K562 (cell line): ENCODE data around the gene HOXB5. TPM values are rescaled to one million over a fixed set of nuclear protein-coding genes. Genes with fewer than 3 reads are reported as not detected.

Experiments
- ATAC-seq: fragments of 200-7000 bp; cut with Tn5 transposase; 3 replicates; pipeline ENCODE4 v1.9.1; 2020; ENCODE audit warnings: moderate library complexity
- BruUV-seq: library from RNA; stranded (reverse); fragments of 400-500 nt; replicated peaks from 2 replicates; lab custom pipeline; 2021; lab: Mats Ljungman, UMichigan
- CTCF ChIA-PET: fragments of 300-600 bp; formaldehyde crosslinking; extraction: SDS; loops from one replicate; lab custom pipeline; 2021; ENCODE audit warnings: low intra/inter-chr PET ratio; lab: Yijun Ruan, JAX
- POLR2A ChIA-PET: fragments of 300-600, 350-650 bp; sonication (Branson Sonifier 250); formaldehyde crosslinking; extraction: SDS; loops from one replicate; lab custom pipeline; 2021; ENCODE audit warnings: antibody characterized with exemption, inconsistent platforms; lab: Yijun Ruan, JAX
- DNase-seq, 4 experiments: peaks; one replicate each; pipeline versions ENCODE4 v3.0.0 to v3.0.0-alpha.2; 2011 to 2018; ENCODE audit warnings: low spot score in 3 of 4, mixed read lengths in 3 of 4; ENCODE audit errors: extremely low read depth in 1 of 4
- FAIRE-seq: peaks from 2 replicates; lab custom pipeline; 2011; peaks lifted over from hg19 to GRCh38; lab: Jason Lieb, UNC
- H2AFZ ChIP-seq: 2 replicates; pipeline ENCODE4 v1.6.0; 2011; ENCODE audit warnings: low read depth, low read length, control low read depth, inconsistent platforms
- H3K27ac ChIP-seq: fragments of 200-600 bp; 3 replicates; pipeline ENCODE4 v1.8.0; 2011; ENCODE audit warnings: low read depth, mild to moderate bottlenecking, control low read depth, inconsistent platforms, low read length, moderate library complexity, mixed read lengths; ENCODE audit errors: extremely low read depth
- H3K27me3 ChIP-seq, 2 experiments: fragments of 300-600 bp in 1 of 2; 2 replicates in 1 of 2; 3 replicates in 1 of 2; pipeline versions ENCODE4 v1.6.0 to v1.8.0; 2011; ENCODE audit warnings: inconsistent platforms in 2 of 2, low read length in 2 of 2, mild to moderate bottlenecking in 1 of 2, mixed read lengths in 1 of 2, moderate library complexity in 1 of 2; ENCODE audit not compliant: control insufficient read depth in 2 of 2, insufficient read depth in 2 of 2
- H3K36me3 ChIP-seq: fragments of 300-600 bp; 3 replicates; pipeline ENCODE4 v1.8.0; 2011; ENCODE audit warnings: mild to moderate bottlenecking, low read length, inconsistent platforms; ENCODE audit not compliant: control insufficient read depth, insufficient read depth
- H3K4me1 ChIP-seq, 2 experiments: fragments of 200-600 bp in 1 of 2; replicated peaks in 1 of 2; 2 replicates in 1 of 2; 3 replicates in 1 of 2; pipeline versions ENCODE4 v1.5.1 to v1.8.0; 2011; ENCODE audit warnings: inconsistent platforms in 2 of 2, low read length in 2 of 2, mild to moderate bottlenecking in 1 of 2, mixed read lengths in 1 of 2, moderate library complexity in 1 of 2; ENCODE audit not compliant: control insufficient read depth in 2 of 2, insufficient read depth in 2 of 2
- H3K4me2 ChIP-seq: 2 replicates; pipeline ENCODE4 v1.6.1; 2011; ENCODE audit warnings: low read length, control low read depth, inconsistent platforms, mixed read lengths; ENCODE audit not compliant: insufficient read depth
- H3K4me3 ChIP-seq: fragments of 200-600 bp; sonication (generic), shearing (Covaris generic); 2 replicates; pipeline ENCODE4 v1.5.1; 2016; ENCODE audit warnings: control low read depth, inconsistent platforms
- H3K79me2 ChIP-seq: fragments of 200-600 bp; 3 replicates; pipeline ENCODE4 v1.8.0; 2011; ENCODE audit warnings: low read length, inconsistent platforms; ENCODE audit not compliant: control insufficient read depth, insufficient read depth
- H3K9ac ChIP-seq, 2 experiments: 2 replicates each; pipeline versions ENCODE4 v1.6.0 to v1.6.1; 2011; ENCODE audit warnings: low read depth in 2 of 2, low read length in 2 of 2, control low read depth in 1 of 2, inconsistent platforms in 1 of 2, mild to moderate bottlenecking in 1 of 2, mixed read lengths in 1 of 2; ENCODE audit not compliant: insufficient read depth in 1 of 2
- H3K9me1 ChIP-seq: one replicate; pipeline ENCODE4 v1.6.0; 2011; ENCODE audit warnings: inconsistent platforms, mild to moderate bottlenecking, low read length, moderate library complexity; ENCODE audit not compliant: control insufficient read depth, insufficient read depth
- H3K9me3 ChIP-seq: replicated peaks from 2 replicates; pipeline ENCODE4 v1.5.1; 2011; ENCODE audit warnings: low read depth, low read length, inconsistent platforms; ENCODE audit not compliant: control insufficient read depth, insufficient read depth
- H4K20me1 ChIP-seq: replicated peaks from 2 replicates; pipeline ENCODE4 v1.6.1; 2011; ENCODE audit warnings: low read length, inconsistent platforms, mixed read lengths; ENCODE audit not compliant: control insufficient read depth, insufficient read depth
- MEIS2 ChIP-seq: fragments of 450-650 bp; IDR thresholded peaks from 2 replicates; pipeline ENCODE4 v1.6.1; 2014; ENCODE audit warnings: mild to moderate bottlenecking; ENCODE audit not compliant: partially characterized antibody
- PBX2 ChIP-seq, 2 experiments: IDR thresholded peaks in 1 of 2; conservative IDR thresholded peaks in 1 of 2; 2 replicates each; pipeline ENCODE4 v1.6.1; 2016; ENCODE audit warnings: low read depth in 2 of 2, mild to moderate bottlenecking in 1 of 2, missing compliant biosample characterization in 1 of 2, missing genetic modification characterization in 1 of 2, moderate library complexity in 1 of 2
- PKNOX1 ChIP-seq: fragments of 450-650 bp; IDR thresholded peaks from 2 replicates; pipeline ENCODE4 v1.6.1; 2016
- POLR2H ChIP-seq: IDR thresholded peaks from 2 replicates; pipeline ENCODE4 v1.6.1; 2016; ENCODE audit warnings: missing genetic modification characterization, low read depth, mild to moderate bottlenecking, control low read depth, missing compliant biosample characterization, moderate library complexity
- ZNF354B ChIP-seq: fragments of 250-450 bp; sonication (Bioruptor Pico); IDR thresholded peaks from 2 replicates; pipeline ENCODE4 v1.4.0; 2020
- ZNF436 ChIP-seq: fragments of 250-450, 450-650 bp; sonication (Bioruptor Pico); formaldehyde crosslinking; IDR thresholded peaks from 2 replicates; pipeline ENCODE4 v1.7.0; 2020; ENCODE audit warnings: mild to moderate bottlenecking
- WGBS: fragments of 100-300 bp; shearing (Covaris generic); methylation state at CpG from one replicate; pipeline ENCODE4 v1.1.6; 2016; ENCODE audit warnings: low coverage, mixed read lengths; ENCODE audit not compliant: insufficient coverage; ENCODE audit errors: missing lambda C conversion rate; 5-methylcytosine and 5-hydroxymethylcytosine counted together
- in situ Hi-C: fragments of 300-500 bp; cut with MboI; formaldehyde crosslinking; loops from 4 replicates; pipeline ENCODE4 v1.15.0; 2018; ENCODE audit warnings: inconsistent platforms, mixed read lengths
- intact Hi-C: fragments of 100-400 bp; cut with micrococcal nuclease; formaldehyde crosslinking; loops from 2 replicates; pipeline ENCODE4 v1.14.2; 2022
- polyA plus RNA-seq, 8 experiments: library from polyadenylated mRNA; depleted of rRNA in 4 of 8; stranded (reverse) in 5 of 8; unstranded in 3 of 8; fragments of >200 nt; fragmentation: Nextera tagmentation in 2 of 8; fragmentation: Illumina TruSeq in 1 of 8; extraction: Ambion mirVana in 2 of 8; extraction: Trizol in 1 of 8; gene quantifications; 2 replicates each; pipeline versions ENCODE4 v1.2.1 to v1.2.3, GENCODE V29; 2011 to 2014; ENCODE audit warnings: inconsistent platforms in 1 of 8, missing spikeins in 1 of 8
- total RNA-seq, 7 experiments: library from RNA; depleted of rRNA in 6 of 7; stranded (reverse); fragments of >200 nt in 6 of 7; fragmentation: Illumina TruSeq in 2 of 7; extraction: Trizol in 2 of 7; gene quantifications; 2 replicates each; pipeline versions ENCODE4 v1.2.1 to v1.2.3, GENCODE V29; 2011 to 2021; ENCODE audit warnings: low replicate concordance in 1 of 7

The HOXB5 gene
- total and polyA plus RNA-seq, 9 of the 15 experiments (the other 6 are each of a cell fraction or from before 2014, with no cell fraction given), result 0.24 to 2.7 (median 0.65) TPM

GRCh38 chr17:48563385-48563838, 30.2 kb downstream of the HOXB5 start:
- ATAC-seq (no peak), DNase-seq (no peak), FAIRE-seq (no peak)
- no TSS peak for BruUV-seq
- no peak overlapping the region for H3K4me3 ChIP-seq
- intact Hi-C loops (no loop called here), in situ Hi-C loops (no loop called here)
- CTCF ChIA-PET, result no interaction called here
- H3K36me3 ChIP-seq, result peaks cover 89% of the 10 kb centered on the region; the same call in 2 of the 3 replicates
- peaks cover 36% of the 10 kb centered on the region for H3K79me2 ChIP-seq
- H3K4me2 ChIP-seq, result no peak overlapping the region
- no peaks in the 10 kb centered on the region for H3K9me3 ChIP-seq
- TF ChIP-seq POLR2H (tag) (no peak), MEIS2 (peak; percentile 30), PKNOX1 (peak; percentile 11; the same call in 1 of the 2 replicates), PBX2 (CRISPR knock-in tag; IDR thresholded peaks at IDR 0.05; ENCODE audit: low read depth) (no peak), PBX2 (tag; conservative IDR thresholded peaks at IDR 0.05; ENCODE audit: low read depth) (0 out of 2 replicates have a peak, but pooled peaks have one; percentile 14), ZNF354B (CRISPR knock-in tag) (no peak), ZNF436 (CRISPR knock-in tag) (no peak)
- WGBS, result 90% methylated on average over 6 of the region's 6 CpGs
- H2AFZ ChIP-seq, result no peak overlapping the region
- POLR2A ChIA-PET, result interaction anchor here (0.6 to 0.9 kb wide), 2 partner anchors 14 to 178 kb away, joined by 3 read pairs; no protein-coding TSS in a partner anchor
- no peaks in the 10 kb centered on the region for H4K20me1 ChIP-seq
- H3K27me3 ChIP-seq, result no peaks in the 10 kb centered on the region
- H3K4me1 ChIP-seq, result peaks cover 8 to 14% of the 10 kb centered on the region in 2 experiments
- H3K27ac ChIP-seq, result no peak overlapping the region; the same call in 2 of the 3 replicates
- H3K9ac ChIP-seq, result no peak overlapping the region
- H3K9me1 ChIP-seq, result peaks cover 6% of the 10 kb centered on the region
